Measurements from ENCODE around the gene ITGA8. TPM values are rescaled to one million over a fixed set of nuclear protein-coding genes. Genes with fewer than 3 reads are reported as not detected.
"Not testable (repeated sequence)": the region's sequence is repeated elsewhere in the genome, so short reads cannot be mapped to it uniquely, and the experiment has no call there.

The ITGA8 gene
- total and polyA plus RNA-seq, 2 donors (not counting 1 experiment from before 2014, with no cell fraction given) = not detected

GRCh38 chr10:15540727-15541126, 179.0 kb downstream of the ITGA8 start:
- H3K4me1 Mint-ChIP-seq = no peaks in the 10 kb centered on the region
- Histone ChIP-seq H3K36me3 (replicated peaks in 1 of 2; ENCODE audit: control extremely low read depth in 1 of 2, control insufficient read depth in 1 of 2, extremely low read depth in 1 of 2, insufficient read depth in 2 of 2, low read length in 1 of 2) (no peaks in the 10 kb centered on the region), H3K4me3 (ENCODE audit: control extremely low read depth in 1 of 5, extremely low read depth in 1 of 5, insufficient read depth in 1 of 5, low read depth in 2 of 5, low read length in 4 of 5) (no peak overlapping the region), H3K4me2 (replicated peaks; ENCODE audit: low read depth, low read length, poor library complexity, severe bottlenecking) (no peak overlapping the region), H3K4me1 (ENCODE audit: control insufficient read depth in 2 of 2, insufficient read depth in 2 of 2, low read length in 2 of 2) (no peaks in the 10 kb centered on the region), H3K9ac (ENCODE audit: low read length) (no peak overlapping the region), H3K27ac (ENCODE audit: low read length in 2 of 2) (no peak overlapping the region), H4K20me1 (ENCODE audit: control insufficient read depth, insufficient read depth, low read length, poor library complexity, severe bottlenecking) (no peaks in the 10 kb centered on the region), H3K79me2 (ENCODE audit: control insufficient read depth, insufficient read depth, low read length) (no peaks in the 10 kb centered on the region), H2AFZ (ENCODE audit: insufficient read depth, low read depth, low read length, poor library complexity, severe bottlenecking) (no peak overlapping the region), H3K9me3 (ENCODE audit: control extremely low read depth in 1 of 3, control insufficient read depth in 2 of 3, insufficient read depth in 1 of 3, low read length in 2 of 3) (peaks cover 0 to 4% (median 0%) of the 10 kb centered on the region in 3 donors), H3K27me3 (replicated peaks in 1 of 4; ENCODE audit: control extremely low read depth in 1 of 4, control insufficient read depth in 3 of 4, insufficient read depth in 4 of 4, low read length in 3 of 4) (no peaks in the 10 kb centered on the region)
- DNase-seq (no peak), ATAC-seq (ENCODE audit: low read depth) (no peak)
- TF ChIP-seq CTCF (IDR thresholded peaks at IDR 0.05) (no peak), EZH2 (IDR thresholded peaks at IDR 0.05; ENCODE audit: borderline replicate concordance, insufficient read depth, low read depth, low read length, poor library complexity, severe bottlenecking) (no peak)
- H3K9me3 Mint-ChIP-seq (ENCODE audit: insufficient read depth) = peaks cover 2% of the 10 kb centered on the region
- POLR2A ChIA-PET = no interaction called here
- no peak overlapping the region for H3K27ac Mint-ChIP-seq
- H3K4me3 Mint-ChIP-seq = no peak overlapping the region
- H3K27me3 Mint-ChIP-seq = no peaks in the 10 kb centered on the region
- 100% methylated on average over 1 of the region's 2 CpGs for WGBS (ENCODE audit: insufficient coverage)
- intact Hi-C loops (cut with micrococcal nuclease) = no loop called here
- CTCF ChIA-PET = no interaction called here

GRCh38 chr10:15539262-15539661, 180.5 kb downstream of the ITGA8 start:
- no peak overlapping the region for H2AFZ ChIP-seq (ENCODE audit: insufficient read depth, low read depth, low read length, poor library complexity, severe bottlenecking)
- Mint-ChIP-seq H3K4me1 (no peaks in the 10 kb centered on the region), H3K4me3 (no peak overlapping the region), H3K9me3 (ENCODE audit: insufficient read depth) (no peaks in the 10 kb centered on the region), H3K27ac (no peak overlapping the region), H3K27me3 (no peaks in the 10 kb centered on the region)
- H4K20me1 ChIP-seq (ENCODE audit: control insufficient read depth, insufficient read depth, low read length, poor library complexity, severe bottlenecking) = no peaks in the 10 kb centered on the region
- intact Hi-C loops (cut with micrococcal nuclease) = no loop called here
- H3K4me3 ChIP-seq (ENCODE audit: control extremely low read depth in 1 of 5, extremely low read depth in 1 of 5, insufficient read depth in 1 of 5, low read depth in 2 of 5, low read length in 4 of 5) = no peak overlapping the region
- no peaks in the 10 kb centered on the region for H3K36me3 ChIP-seq (replicated peaks in 1 of 2; ENCODE audit: control extremely low read depth in 1 of 2, control insufficient read depth in 1 of 2, extremely low read depth in 1 of 2, insufficient read depth in 2 of 2, low read length in 1 of 2)
- H3K79me2 ChIP-seq (ENCODE audit: control insufficient read depth, insufficient read depth, low read length) = no peaks in the 10 kb centered on the region
- ATAC-seq (ENCODE audit: low read depth) = no peak
- H3K27ac ChIP-seq (ENCODE audit: low read length in 2 of 2) = no peak overlapping the region
- POLR2A ChIA-PET = no interaction called here
- no peak overlapping the region for H3K4me2 ChIP-seq (replicated peaks; ENCODE audit: low read depth, low read length, poor library complexity, severe bottlenecking)
- 80% methylated on average over 1 of the region's 1 CpG for WGBS (ENCODE audit: insufficient coverage)
- TF ChIP-seq EZH2 (IDR thresholded peaks at IDR 0.05; ENCODE audit: borderline replicate concordance, insufficient read depth, low read depth, low read length, poor library complexity, severe bottlenecking) = no peak
- TF ChIP-seq CTCF (IDR thresholded peaks at IDR 0.05) = no peak
- DNase-seq = no peak
- H3K9ac ChIP-seq (ENCODE audit: low read length) = no peak overlapping the region
- H3K4me1 ChIP-seq (ENCODE audit: control insufficient read depth in 2 of 2, insufficient read depth in 2 of 2, low read length in 2 of 2) = no peaks in the 10 kb centered on the region
- CTCF ChIA-PET = no interaction called here
- no peaks in the 10 kb centered on the region for H3K27me3 ChIP-seq (replicated peaks in 1 of 4; ENCODE audit: control extremely low read depth in 1 of 4, control insufficient read depth in 3 of 4, insufficient read depth in 4 of 4, low read length in 3 of 4)
- no peaks in the 10 kb centered on the region for H3K9me3 ChIP-seq (ENCODE audit: control extremely low read depth in 1 of 3, control insufficient read depth in 2 of 3, insufficient read depth in 1 of 3, low read length in 2 of 3)

GRCh38 chr10:15534928-15535538, 184.7 kb downstream of the ITGA8 start:
- DNase-seq; H3K27me3 ChIP-seq (replicated peaks in 1 of 4; ENCODE audit: control extremely low read depth in 1 of 4, control insufficient read depth in 3 of 4, insufficient read depth in 4 of 4, low read length in 3 of 4); H2AFZ ChIP-seq (ENCODE audit: insufficient read depth, low read depth, low read length, poor library complexity, severe bottlenecking); H3K27ac ChIP-seq (ENCODE audit: low read length in 2 of 2); H3K9me3 Mint-ChIP-seq (ENCODE audit: insufficient read depth); intact Hi-C loops (cut with micrococcal nuclease); POLR2A ChIA-PET; CTCF ChIA-PET; H3K27ac Mint-ChIP-seq; H3K36me3 ChIP-seq (replicated peaks in 1 of 2; ENCODE audit: control extremely low read depth in 1 of 2, control insufficient read depth in 1 of 2, extremely low read depth in 1 of 2, insufficient read depth in 2 of 2, low read length in 1 of 2); H3K9me3 ChIP-seq (ENCODE audit: control extremely low read depth in 1 of 3, control insufficient read depth in 2 of 3, insufficient read depth in 1 of 3, low read length in 2 of 3); H3K27me3 Mint-ChIP-seq; ATAC-seq (ENCODE audit: low read depth); H3K9ac ChIP-seq (ENCODE audit: low read length); H3K4me3 Mint-ChIP-seq; H4K20me1 ChIP-seq (ENCODE audit: control insufficient read depth, insufficient read depth, low read length, poor library complexity, severe bottlenecking); H3K4me1 ChIP-seq (ENCODE audit: control insufficient read depth in 2 of 2, insufficient read depth in 2 of 2, low read length in 2 of 2); H3K4me3 ChIP-seq (ENCODE audit: control extremely low read depth in 1 of 5, extremely low read depth in 1 of 5, insufficient read depth in 1 of 5, low read depth in 2 of 5, low read length in 4 of 5); H3K4me1 Mint-ChIP-seq; H3K79me2 ChIP-seq (ENCODE audit: control insufficient read depth, insufficient read depth, low read length); H3K4me2 ChIP-seq (replicated peaks; ENCODE audit: low read depth, low read length, poor library complexity, severe bottlenecking): not testable (repeated sequence)
- 96% methylated on average over 17 of the region's 31 CpGs for WGBS (ENCODE audit: insufficient coverage)
